ENCODE data around the gene SUGCT.

GRCh38 chr7:40297741-40298311 is 163.0 kb downstream of the SUGCT start:
- no peak for TF ChIP-seq EZH2 (IDR thresholded peaks at IDR 0.05)
- TF ChIP-seq POLR2AphosphoS5 (IDR thresholded peaks at IDR 0.05; ENCODE audit: borderline replicate concordance, low read depth, low read length), result no peak
- no peak for TF ChIP-seq FOXP2 (optimal IDR thresholded peaks at IDR 0.05; ENCODE audit: control extremely low read depth, extremely low read length, insufficient read depth)

Data from SK-N-MC (cell line).